NCI-H345 treated with DMSO at 0.1 percent for 48 hours (cell line): ENCODE measurements around the gene ZNF668.
A peak's percentile ranks its signal among the peaks of the same experiment; 100 is the strongest.
"Not testable (repeated sequence)": the region's sequence is repeated elsewhere in the genome, so short reads cannot be mapped to it uniquely, and the experiment has no call there.

Source experiments
- DNase-seq: peaks from one replicate; lab custom pipeline; 2025; ENCODE audit not compliant: unreplicated experiment; lab: John Stamatoyannopoulos, UW

ZNF668 gene

DNA sequence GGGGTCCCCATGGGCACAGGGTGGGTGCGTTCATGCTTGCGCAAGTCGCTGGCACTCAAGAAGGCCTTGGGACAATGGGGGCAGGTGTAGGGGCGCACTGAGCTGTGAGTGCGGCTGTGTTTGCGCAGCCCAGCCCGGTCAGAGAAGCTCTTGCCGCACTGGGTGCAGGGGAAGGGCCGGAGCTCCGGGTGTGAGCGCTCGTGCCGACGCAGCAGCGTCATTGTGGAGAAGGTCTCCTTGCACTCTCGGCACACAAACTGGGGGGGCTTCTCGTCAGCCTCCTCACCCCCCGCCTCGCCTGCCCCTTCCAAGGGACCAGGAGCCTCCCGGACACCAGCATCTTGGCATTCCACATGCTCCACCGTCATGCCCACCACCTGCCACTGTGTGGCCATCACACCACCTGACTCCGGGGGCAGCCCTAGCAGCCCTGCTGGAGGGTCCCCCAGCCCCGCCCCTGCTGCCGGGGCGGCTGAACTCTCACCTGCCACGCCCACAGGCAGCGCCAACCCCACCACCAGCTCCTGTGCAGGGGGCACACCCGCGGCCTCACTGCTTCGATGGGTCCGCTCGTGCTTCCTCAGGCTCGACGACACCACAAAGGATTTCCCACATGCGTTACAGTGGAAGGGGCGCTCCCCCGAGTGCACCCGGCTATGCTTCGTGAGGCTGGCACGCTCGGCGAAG, 12.8 kb downstream of the ZNF668 start:
- no peak for DNase-seq

DNA sequence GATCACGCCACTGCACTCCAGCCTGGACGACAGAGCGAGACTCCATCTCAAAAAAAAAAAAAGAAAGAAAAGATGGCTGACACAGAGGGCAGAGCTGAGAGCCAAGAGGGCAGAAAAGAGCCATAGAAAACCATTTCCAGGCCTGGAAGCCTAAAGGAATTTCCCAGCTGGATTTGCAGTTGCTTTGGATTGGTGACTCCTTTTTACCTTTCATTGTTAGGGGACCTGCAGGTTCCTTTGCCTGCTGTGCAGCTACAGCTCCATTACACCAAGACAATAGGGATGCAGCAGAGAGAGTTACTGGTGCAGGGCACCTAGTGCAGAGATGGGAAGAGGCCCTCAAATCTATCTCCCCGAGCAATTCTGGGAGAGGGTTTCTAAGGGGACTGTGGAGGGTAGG, 18.4 kb downstream of the ZNF668 start:
- no peak for DNase-seq

DNA sequence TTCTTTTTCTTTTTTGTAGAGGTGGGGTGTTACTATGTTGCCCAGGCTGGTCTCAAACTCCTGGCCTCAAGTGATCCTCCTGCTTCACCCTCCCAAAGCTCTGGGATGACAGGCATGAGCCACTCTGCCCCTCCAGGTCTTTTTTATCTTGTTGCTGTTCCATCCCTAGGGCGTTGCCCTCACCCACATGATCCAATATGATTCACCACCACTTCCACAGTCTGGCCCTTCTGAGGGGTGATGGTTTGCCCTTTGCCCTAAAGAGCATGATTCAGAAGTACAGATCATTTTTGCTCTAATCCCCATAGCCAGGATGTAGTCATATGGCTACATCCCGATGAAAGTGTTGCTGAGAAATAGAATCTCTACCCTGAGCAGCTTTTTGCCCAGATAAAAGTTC, 21.9 kb downstream of the ZNF668 start:
- DNase-seq, result no peak

DNA sequence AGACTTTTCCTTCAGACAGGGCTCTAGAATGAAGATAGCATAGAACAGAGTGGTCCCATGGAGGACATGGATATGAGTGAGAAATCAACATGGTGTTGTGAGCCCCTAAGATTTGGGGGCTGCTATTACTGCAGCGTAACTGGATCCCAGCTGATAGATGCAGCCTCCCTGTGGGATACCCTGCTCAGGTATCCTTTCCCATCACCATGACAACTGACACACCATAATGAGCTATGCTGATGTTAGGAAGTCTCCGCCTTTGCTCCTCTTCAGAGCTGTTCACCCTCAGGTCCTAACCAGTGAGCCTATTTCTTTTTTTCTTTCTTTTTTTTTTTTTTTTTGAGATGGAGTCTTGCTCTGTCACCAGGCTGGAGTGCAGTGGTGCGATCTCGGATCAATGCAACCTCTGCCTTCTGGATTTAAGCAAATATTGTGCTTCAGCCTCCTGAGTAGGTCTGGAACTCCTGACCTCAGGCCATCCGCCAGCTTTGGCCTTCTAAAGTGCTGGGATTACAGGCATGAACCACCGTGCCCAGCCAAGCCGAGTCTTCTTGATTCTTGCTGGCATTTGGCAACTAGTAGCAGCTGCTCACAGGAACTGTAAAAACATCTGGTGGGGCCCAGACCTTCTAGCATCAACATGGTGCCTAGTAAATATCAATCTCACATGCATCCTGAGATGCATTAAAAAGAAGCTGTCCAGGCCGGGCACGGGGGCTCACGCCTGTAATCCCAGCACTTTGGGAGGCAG, 23.6 kb downstream of the ZNF668 start:
- DNase-seq, result no peak

DNA sequence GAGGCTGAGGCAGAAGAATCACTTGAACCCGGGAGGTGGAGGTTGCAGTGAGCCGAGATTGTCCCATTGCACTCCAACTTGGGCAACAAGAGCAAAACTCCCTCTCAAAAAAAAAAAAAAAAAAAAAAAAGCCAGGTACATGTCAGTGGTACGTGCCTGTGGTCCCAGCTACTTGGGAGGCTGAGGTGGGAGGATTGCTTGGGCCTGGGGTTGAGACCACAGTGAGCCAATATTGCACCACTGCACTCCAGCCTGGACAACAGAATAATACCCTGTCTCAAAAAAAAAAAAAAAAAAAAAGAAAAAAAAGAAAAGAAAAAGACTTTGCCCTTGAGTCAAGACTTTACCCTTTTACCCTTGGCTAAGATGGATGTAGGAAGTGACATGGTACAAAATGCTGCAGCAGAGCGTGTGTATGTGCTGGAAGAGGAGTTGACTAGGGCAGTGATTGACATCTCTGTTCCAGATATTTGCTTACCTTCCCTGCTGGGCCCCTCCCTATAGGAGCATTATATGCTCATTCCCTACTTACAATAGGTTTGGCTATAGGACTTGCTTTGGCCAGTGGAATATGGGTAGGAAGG, 30.1 kb downstream of the ZNF668 start:
- DNase-seq, result no peak

DNA sequence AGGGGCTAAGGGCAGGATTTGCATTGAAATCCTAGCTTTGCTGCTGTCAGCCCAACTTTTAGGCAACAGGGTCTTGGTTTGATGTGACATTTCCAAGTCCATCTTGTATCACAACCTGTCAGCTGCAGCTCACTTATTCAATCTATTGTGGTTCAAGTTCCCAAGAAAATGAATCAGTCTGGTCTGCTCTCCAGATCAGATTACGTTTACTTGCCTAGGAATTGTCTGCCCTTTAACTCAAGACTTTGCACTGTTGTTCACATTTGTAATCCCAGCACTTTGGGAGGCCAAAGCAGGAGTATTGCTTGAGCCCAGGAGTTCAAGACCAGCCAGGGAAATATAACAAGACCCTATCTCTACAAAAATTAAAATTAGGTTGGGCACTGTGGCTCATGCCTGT, 30.7 kb downstream of the ZNF668 start:
- no peak for DNase-seq

DNA sequence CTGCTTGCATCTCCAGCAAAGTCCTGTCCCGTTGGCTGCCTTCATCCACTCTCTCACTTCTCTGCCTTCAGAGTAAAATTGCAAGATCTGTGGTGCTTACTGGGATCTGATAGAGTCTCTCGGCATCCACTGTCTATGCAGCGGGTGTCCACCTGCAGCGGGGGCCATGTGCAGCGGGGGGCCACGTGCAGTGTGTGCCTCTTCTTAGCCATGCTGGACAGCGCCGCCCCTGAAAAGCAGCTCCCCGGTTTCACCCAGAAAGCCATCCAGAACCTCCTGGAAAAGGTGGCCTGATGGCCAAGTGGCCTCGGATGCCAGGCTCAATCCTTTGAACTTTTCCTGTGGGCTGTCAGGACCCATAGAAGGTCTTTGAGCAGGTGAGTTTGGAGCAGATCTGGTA, 31.2 kb downstream of the ZNF668 start:
- DNase-seq, result no peak

DNA sequence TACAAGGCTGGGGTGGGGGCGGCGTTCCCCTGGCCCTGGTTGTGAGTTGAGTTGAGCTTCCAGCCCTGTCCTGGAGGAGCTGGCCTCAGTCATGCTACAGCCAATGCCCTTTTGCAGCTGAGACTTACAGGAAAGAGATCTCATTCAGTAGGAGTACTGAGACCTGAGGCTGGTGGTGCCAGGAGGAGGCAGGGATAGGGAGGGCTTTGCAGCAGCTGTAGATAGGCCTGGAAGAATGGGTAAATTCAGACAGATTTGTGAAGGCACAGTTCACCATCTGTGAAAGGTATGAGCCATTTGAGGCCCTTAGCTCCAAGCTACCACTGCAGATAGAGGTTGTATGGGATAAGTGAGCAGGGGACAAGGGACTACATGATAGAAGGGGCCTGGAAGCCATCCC, 35.0 kb downstream of the ZNF668 start:
- no peak for DNase-seq

DNA sequence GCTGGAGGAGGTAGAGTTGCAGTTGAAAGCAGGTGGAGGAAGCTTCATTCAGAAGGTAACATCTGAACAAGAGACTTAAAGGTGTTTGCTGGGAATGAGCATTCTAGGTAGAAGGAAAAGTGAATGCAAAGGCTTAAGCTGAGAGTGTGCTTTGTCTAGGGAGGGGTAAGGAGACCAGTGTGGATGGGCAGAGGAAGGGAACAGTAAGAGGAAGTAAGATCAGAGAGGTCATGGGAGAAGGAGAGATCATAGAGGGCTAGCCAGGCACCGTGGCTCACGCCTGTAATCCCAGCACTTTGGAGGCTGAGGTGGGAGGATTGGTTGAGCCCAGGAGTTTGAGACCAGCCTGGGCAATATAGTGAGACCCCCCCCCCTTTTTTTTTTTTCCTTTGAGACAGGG, 37.3 kb downstream of the ZNF668 start:
- no peak for DNase-seq

DNA sequence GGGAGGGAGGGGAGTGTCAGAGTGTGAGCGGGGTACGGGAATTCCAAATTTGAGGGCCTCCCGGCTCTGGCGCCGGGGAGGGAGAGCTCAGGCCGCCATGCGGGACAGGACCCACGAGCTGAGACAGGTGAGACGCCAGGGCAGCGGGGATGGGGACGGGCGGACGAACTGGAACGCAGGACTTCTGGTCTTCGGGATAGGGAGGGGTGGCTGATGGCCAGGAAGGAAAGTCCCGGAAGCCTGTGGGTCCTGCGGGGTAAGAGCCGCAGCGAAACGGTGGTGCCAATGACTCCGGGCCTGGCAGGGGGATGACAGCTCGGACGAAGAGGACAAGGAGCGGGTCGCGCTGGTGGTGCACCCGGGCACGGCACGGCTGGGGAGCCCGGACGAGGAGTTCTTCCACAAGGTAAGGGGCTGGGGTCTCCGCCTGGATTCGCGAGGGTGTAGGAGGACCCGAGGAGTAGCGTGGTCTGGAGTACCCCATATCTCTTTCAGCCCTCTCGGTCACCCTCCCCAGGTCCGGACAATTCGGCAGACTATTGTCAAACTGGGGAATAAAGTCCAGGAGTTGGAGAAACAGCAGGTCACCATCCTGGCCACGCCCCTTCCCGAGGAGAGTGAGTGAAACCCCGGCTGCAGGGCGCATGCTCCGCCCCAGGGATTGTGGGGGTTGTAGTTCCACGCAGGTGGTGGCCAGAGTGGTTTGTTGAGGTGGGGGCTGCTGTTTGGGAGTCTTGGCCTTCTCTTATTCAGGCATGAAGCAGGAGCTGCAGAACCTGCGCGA, 40.1 kb downstream of the ZNF668 start:
- peak; percentile 84 for DNase-seq

DNA sequence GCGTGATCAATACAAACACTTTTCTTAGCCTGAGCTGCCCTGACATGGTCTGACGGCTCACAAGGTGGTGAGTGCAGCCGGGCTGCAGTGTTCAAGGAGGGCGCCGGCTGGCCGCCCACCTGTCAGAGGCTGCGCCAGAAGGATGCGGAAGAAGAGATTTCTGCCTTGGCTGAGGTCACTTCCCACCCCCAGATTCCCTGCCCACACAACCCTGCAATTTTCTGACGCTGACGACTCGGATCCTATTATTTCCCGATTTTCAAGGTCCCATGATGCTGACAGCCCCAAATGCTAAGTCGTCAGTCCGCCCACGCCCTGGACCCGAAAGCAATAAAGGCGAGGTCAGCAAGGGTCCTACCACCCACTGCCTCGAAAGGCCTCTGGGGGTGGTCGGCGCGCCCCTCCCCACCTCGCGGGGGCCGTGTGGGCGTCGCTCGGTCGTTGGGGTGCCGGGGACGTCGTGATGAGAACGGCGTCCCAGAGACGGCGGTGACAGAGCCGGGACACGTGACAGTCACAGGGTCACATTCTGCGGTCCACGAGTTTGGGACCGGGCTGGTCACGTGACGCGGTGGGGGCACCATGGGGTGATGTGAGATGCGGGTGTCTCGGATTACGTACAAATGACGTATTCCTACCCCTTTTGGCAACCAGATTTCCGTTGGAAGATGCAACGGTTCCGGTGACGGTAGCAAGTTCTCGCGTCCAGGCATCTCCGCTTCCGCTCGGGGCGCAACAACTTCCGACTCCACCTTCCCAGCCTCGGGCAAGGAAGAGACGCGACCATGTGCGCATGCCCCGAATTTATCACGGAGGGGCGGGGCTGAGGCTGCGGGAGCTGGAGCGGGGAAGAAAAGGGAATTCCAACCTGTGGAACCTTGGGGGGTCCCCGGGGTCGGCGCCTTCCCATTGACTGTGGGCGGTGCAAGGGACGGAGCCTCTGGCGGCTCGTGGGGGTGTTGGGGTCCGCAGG, 41.0 kb downstream of the ZNF668 start, which contains the start of gene STX4:
STX4 (plus strand) TSS at position 823 of the 973 bp plus-strand sequence. CDS start 248 bp downstream, outside the sequence.
- peak; percentile 98 for DNase-seq

DNA sequence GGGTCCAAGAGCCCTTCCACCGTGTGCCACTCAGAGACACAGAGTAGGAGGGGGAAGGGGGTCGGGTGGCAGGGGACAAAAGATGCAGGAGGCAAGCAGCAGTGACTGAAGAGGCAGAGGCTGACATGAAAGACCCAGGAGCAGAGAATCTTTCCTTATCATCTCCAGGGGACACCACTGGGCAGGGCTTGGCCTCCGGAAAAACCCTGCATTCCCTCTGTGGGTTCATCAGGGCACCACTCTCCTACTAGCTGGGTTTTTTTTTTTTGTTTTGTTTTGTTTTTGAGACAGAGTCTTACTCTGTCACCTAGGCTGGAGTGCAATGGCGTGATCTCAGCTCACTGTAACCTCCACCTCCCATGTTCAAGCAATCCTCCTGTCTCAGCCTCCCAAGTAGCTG, 42.8 kb downstream of the ZNF668 start:
- DNase-seq, result no peak

DNA sequence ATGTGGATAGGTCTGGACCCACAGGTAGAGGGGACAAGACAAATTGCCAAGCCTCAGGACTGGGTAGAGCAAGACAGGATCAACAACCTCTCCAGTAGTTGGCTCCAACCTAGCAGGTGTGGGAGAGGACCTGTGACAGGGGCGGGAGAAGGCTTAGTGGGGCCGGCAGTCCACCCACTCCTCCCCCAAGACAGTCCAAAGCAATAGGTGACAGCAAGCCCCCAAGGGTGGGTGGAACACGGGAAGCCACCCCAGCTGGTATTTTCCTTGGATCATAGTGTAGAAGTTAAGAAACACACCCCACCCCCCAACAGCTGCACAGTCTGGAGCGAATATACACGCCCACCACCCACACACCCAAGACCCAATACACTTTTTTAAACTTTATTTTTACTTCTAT, 44.8 kb downstream of the ZNF668 start:
- DNase-seq, result no peak

DNA sequence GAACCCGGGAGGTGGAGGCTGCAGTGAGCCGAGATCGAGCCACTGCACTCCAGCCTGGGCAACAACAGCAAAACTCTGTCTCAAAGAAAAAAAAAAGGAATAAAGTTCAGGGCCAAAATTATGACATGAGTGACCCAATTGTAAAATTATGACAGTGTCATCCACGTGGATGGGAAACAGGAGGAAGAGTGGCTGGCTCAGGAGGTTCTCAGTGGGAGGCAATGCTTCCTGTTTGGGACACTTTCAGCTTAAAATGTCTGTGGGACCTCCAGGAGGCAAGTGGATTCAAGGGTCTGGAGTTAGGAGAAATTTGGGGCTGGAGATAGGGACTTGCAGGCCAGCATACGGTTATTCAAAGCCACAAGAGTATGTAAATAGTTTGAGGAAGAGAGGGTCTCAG, 48.7 kb downstream of the ZNF668 start:
- no peak for DNase-seq

DNA sequence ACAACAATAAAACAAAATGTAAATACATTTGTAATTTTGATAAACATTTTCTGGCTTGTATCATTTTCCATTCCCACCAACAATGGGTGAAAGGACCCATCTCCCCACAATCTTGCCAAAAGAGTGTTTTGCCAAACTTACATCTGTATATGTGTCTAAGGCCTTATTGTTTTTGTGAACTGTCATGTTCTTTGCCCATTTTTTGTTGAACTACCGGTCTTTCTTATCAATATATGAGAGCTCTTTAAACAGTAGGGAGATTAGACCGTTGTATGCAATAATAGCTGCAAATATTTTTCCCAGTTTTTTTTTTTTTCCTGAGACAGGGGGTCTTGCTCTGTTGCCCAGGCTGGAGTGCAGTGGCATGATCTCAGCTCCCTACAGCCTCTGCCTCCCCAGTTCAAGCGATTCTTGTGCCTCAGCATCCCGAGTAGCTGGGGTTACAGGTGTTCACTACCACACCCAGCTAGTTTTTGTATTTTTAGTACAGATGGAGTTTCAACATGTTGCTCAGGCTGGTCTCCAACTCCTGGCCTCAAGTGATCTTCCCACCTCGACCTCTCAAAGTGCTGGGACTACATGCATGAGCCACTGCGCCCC, 50.3 kb downstream of the ZNF668 start:
- DNase-seq, result no peak

DNA sequence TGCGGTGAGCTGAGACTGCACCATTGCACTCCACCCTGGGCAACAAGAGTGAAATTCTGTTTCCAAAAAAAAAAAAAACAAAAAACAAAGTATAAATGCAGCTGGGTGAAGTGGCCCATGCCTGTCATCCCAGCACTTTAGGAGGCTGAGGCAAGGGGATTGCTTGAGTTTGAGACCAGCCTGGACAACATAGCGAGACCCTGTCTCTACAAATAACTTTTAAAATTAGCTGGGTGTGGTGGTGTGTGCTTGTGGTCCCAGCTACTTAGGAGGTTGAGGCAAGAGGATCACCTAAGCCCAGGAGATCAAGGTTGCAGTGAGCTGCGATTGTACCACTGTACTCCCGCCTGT, 50.8 kb downstream of the ZNF668 start:
- no peak for DNase-seq

DNA sequence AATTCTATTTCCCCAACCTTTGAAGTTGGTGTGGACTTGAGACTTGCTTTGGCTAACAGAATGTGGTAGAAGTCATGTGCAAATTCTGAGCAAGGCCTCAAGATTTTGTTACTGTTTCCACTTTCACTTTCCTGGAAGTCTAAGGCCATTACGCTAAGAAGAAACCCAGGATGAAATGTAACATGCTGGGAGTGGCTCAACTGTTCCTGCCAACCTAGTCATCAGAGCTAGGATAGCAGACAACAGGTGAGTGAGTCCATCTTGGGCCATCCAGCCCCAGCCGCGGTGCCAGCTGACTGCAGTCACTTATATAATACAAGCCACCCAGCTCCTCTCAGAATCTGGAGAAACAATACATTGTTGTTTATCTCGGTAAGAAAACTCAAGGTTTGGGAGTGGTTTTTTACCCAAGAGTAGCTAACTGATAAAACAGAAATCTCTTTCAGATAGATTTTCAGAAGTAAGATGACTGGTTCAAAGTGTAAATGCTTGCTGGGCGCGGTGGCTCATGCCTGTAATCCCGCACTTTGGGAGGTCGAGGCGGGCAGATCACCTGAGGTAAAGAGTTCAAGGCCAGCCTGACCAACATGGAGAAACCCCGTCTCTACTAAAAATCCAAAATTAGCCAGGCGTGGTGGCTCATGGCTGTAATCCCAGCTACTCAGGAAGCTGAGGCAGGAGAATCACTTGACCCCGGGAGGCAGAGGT, 51.3 kb downstream of the ZNF668 start:
- DNase-seq, result no peak

DNA sequence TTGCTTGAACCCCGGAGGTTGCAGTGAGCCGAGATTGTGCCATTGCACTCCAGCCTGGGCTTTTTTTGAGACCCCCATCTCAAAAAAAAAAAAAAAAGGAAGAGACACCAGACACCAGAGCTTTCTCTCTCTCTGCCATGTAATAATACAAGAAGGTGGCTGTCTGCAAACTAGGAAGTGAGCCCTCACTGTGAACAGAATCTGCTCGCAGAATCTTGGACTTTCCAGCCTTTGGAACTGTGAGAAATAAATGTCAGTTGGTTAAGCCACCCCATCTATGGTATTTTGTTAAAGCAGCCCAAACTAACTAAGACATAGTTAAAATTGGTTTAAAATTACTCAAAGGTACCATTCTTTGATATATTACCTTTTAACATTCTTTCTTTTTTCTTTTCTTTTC, 53.5 kb downstream of the ZNF668 start:
- DNase-seq, result no peak

DNA sequence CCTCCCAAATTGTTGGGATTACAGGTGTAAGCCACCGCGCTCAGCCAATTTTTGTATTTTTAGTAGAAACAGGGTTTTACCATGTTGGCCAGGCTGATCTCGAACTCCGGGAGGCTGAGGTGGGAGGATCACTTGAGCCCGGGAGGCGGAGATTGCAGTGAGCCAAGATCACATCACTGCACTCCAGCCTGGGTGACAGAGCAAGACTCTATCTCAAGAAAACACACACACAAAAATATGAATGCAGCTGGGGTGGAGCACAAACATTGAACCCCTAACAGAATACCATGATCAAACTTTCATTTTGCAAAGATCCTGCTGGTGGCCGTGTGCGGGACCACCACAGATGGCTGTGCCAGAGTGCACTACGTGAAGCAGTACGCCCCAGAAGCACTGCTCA, 56.3 kb downstream of the ZNF668 start:
- DNase-seq, result not testable (repeated sequence)
